Fibroblast of the aortic adventitia (primary cell): ENCODE data around the gene PIGR. TPM values are rescaled to one million over a fixed set of nuclear protein-coding genes. Genes with fewer than 3 reads are reported as not detected.

Experiments used
- DNase-seq: peaks from one replicate; pipeline ENCODE4 v3.0.0-alpha.2; 2010; ENCODE audit warnings: low read depth
- H3K4me3 ChIP-seq: 2 replicates; pipeline ENCODE4 v1.5.1; 2011; ENCODE audit warnings: low read depth, mild to moderate bottlenecking, control low read depth, low read length, moderate library complexity
- total RNA-seq: library from RNA; depleted of rRNA; stranded (reverse); fragments of >200 nt; gene quantifications from 2 replicates; pipeline ENCODE4 v1.2.3, GENCODE V29; 2012; ENCODE audit warnings: low replicate concordance
- TF ChIP-seq, protein P1 (sequence below): IDR thresholded peaks from 2 replicates; pipeline ENCODE4 v1.5.1; 2011; ENCODE audit warnings: mild to moderate bottlenecking, low read length, control low read depth, inconsistent platforms; ENCODE audit not compliant: insufficient read depth

The PIGR gene
- total RNA-seq, 1 donor = not detected

DNA sequence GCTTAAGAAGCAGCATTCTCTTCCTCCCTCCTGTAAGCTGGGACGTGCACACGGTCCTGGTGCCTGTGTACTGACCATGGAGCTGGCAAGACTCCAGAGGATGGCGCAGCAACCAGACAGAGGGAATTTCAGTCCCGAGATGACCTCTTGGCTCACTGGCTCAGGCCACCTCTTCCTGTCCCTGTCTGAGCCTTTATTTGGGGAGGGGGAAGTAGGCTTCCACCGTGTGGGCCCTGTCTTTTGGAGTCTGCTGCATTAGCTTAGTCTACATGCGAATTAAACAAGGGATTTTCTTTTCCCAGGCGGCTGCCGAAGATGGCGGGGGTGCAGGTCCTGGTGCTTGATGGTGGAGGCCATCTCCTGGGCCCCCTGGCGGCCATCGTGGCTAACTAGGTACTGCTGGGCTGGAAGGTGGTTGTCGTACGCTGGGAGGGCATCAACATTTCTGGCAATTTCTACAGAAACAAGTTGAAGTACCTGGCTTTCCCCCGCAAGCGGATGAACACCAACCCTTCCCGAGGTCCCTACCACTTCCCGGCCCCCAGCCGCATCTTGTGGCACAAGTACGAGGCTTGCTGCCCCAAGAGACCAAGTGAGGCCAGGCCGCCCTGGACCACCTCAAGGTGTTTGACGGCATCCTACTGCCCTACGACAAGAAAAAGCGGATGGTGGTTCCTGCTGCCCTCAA lies 38.8 kb downstream of the PIGR start:
- DNase-seq = no peak
- H3K4me3 ChIP-seq = no peak overlapping the region
- TF ChIP-seq, protein P1, sequence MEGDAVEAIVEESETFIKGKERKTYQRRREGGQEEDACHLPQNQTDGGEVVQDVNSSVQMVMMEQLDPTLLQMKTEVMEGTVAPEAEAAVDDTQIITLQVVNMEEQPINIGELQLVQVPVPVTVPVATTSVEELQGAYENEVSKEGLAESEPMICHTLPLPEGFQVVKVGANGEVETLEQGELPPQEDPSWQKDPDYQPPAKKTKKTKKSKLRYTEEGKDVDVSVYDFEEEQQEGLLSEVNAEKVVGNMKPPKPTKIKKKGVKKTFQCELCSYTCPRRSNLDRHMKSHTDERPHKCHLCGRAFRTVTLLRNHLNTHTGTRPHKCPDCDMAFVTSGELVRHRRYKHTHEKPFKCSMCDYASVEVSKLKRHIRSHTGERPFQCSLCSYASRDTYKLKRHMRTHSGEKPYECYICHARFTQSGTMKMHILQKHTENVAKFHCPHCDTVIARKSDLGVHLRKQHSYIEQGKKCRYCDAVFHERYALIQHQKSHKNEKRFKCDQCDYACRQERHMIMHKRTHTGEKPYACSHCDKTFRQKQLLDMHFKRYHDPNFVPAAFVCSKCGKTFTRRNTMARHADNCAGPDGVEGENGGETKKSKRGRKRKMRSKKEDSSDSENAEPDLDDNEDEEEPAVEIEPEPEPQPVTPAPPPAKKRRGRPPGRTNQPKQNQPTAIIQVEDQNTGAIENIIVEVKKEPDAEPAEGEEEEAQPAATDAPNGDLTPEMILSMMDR = peak; percentile 7

DNA sequence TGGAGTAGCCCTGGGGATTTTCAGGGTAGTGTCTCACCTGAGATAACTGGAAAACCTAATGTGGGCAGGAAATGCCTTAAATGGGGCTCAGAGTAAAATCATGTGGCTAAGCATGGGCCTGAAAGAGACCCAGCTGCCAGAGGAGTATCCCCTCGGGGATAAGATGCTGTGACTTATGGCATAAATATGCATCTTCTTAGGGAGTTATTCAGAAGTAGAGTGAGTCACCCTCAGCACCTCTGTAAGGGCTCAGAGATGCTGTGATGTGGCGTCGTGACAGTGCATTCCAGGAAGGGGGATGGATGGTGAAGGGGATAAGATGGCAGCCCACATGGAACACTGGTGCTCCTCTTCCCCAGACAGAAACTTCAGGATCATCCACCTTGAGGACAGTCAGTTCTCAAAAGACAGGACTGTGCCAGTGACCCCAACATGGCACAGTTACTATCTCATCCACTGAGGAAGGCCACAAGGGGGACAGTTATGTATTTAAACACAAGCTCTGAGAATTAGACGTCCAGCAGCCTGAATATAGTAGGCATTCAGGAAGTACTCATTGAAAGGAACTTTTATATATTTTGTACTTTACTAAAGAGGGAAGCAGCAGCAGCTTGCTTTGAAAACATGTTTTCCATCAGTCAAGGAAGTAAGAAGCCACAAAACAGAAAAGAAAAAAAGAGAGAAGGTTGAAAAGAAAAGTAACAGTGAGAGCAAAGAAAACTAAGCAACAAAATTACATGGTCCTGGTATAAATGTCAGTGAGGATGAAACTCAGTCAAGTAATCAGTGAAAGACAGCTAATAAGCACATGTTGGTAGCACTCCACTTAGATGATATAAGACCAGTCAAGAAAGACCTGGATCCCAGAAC lies 40.7 kb downstream of the PIGR start:
- peak; percentile 92 for DNase-seq
- TF ChIP-seq, protein P1 = no peak
- H3K4me3 ChIP-seq = no peak overlapping the region

DNA sequence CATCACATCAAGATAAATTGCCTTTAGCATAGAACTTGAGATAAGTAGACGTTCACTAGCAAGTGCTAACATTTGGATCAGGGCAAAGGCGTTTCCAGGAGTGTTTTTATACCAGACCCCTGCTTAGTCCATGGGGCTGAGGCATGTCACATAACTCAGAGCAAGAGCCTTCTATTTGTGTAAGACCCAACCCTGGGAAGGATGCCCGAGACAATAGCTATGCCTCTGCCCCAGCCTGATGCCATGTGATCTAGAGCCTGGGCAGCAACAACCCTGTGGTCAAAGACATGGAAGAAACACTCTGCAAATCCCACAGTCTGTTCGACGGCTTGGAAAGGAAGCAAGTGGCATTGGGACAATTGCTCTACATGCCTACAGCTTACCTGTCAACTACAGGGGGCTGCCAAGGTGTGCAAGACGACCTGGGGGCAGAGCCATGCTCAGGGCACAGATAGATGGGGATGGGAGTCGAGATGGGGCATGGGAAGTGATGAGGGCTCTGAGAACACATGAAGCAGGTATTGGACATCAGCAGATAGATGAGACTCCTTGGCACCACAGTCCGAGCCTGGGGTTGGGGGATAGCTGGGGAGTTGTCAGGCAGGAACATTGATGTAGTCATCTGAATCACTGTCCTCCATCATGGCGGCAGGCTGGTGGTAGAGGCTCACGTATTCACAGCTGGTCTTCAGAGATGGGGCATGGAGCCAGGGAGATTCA lies 41.7 kb downstream of the PIGR start:
- DNase-seq = no peak
- TF ChIP-seq, protein P1 = no peak
- no peak overlapping the region for H3K4me3 ChIP-seq

DNA sequence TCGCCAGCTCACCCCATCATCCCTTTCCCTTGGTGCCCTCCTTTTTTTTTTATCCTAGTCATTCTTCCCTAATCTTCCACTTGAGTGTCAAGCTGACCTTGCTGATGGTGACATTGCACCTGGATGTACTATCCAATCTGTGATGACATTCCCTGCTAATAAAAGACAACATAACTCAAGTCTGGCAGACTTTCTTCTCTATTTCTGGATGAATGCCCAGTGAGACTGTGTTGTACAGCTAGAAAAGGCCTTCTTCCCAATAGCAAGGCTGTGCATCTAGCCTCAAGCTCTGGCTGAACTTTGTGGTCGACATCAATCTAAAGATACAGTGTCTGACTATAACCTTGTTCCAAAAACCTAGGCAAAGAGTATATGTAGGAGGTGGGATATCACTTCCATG lies 42.6 kb downstream of the PIGR start:
- H3K4me3 ChIP-seq = no peak overlapping the region
- no peak for DNase-seq
- TF ChIP-seq, protein P1 = no peak

DNA sequence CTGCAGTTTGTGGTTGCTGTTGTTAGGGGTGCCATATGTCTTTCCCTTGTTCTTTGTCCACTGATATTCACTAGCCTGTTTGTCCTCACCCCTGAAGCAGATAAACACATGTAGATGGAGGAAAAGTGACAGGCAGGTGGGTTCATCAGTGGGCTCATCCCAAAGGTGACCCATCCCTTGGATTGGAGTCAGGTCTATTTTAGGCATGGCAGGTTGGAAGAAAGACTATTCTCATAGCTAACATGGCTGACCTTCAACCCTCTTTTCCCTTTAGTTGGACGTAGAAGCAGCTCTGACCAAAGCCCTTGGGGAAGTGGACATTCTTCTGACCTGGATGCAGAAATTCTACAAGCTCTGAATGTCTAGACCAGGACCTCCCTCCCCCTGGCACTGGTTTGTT lies 43.6 kb downstream of the PIGR start:
- DNase-seq = no peak
- TF ChIP-seq, protein P1 = no peak
- no peak overlapping the region for H3K4me3 ChIP-seq

DNA sequence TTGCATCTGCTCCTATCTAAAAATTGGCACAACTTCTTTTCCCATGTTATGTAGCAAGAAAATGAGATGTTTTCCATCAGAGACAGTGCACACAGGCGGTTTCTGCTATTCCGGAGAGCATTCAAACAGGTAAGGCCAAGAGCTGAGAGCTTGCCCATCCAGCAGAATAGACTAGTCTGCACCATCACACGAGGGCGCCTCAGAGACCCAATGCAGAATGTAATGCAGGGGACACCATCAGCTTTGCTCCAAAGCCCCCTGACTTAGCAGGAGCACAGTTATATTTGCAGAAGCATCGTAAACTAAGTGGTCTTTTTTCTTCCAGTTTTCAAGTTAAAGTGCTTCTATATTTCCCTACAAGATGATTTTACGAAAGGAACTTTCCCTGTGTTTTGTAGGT lies 44.3 kb downstream of the PIGR start:
- H3K4me3 ChIP-seq = no peak overlapping the region
- TF ChIP-seq, protein P1 = no peak
- DNase-seq = no peak
